ENCODE data around the gene KCTD1. TPM values are rescaled to one million over a fixed set of nuclear protein-coding genes. Genes with fewer than 3 reads are reported as not detected.

KCTD1 gene
- polyA plus RNA-seq, 1 donor from 2014 or later: 32.0 TPM

DNA sequence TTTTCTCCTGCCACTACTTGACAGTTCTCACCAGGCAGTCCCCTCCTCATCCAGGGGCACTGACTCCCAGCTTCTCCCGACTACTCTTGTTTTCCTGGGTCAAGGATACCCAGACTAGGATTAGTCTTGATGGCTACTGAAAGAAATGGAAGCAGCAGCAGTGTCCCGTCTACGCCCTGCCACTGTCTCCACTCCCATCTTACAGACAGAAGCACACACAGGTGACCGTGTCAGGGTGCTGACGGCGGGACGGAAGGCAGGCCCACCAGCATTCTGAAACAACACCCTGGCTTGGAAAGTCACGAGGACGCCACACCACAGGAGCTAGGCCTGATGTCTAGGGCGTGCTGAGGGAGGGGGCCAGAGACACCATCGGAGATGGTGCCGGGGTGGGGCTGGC, 82.9 kb downstream of the KCTD1 start:
- no peak overlapping the region for H3K4me3 ChIP-seq (ENCODE audit: low read length)
- no peaks in the 10 kb centered on the region for H3F3A ChIP-seq (ENCODE audit: insufficient read depth, low read length, poor library complexity, severe bottlenecking)
- H3K9me2 ChIP-seq (ENCODE audit: insufficient read depth, low read length): no peaks in the 10 kb centered on the region
- H3K27ac ChIP-seq (ENCODE audit: low read length): no peak overlapping the region
- TF ChIP-seq, protein P1, sequence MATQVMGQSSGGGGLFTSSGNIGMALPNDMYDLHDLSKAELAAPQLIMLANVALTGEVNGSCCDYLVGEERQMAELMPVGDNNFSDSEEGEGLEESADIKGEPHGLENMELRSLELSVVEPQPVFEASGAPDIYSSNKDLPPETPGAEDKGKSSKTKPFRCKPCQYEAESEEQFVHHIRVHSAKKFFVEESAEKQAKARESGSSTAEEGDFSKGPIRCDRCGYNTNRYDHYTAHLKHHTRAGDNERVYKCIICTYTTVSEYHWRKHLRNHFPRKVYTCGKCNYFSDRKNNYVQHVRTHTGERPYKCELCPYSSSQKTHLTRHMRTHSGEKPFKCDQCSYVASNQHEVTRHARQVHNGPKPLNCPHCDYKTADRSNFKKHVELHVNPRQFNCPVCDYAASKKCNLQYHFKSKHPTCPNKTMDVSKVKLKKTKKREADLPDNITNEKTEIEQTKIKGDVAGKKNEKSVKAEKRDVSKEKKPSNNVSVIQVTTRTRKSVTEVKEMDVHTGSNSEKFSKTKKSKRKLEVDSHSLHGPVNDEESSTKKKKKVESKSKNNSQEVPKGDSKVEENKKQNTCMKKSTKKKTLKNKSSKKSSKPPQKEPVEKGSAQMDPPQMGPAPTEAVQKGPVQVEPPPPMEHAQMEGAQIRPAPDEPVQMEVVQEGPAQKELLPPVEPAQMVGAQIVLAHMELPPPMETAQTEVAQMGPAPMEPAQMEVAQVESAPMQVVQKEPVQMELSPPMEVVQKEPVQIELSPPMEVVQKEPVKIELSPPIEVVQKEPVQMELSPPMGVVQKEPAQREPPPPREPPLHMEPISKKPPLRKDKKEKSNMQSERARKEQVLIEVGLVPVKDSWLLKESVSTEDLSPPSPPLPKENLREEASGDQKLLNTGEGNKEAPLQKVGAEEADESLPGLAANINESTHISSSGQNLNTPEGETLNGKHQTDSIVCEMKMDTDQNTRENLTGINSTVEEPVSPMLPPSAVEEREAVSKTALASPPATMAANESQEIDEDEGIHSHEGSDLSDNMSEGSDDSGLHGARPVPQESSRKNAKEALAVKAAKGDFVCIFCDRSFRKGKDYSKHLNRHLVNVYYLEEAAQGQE (IDR thresholded peaks at IDR 0.05; ENCODE audit: borderline replicate concordance): no peak
- TF ChIP-seq SMC3 (conservative IDR thresholded peaks at IDR 0.05; ENCODE audit: poor library complexity) (no peak), EP300 (conservative IDR thresholded peaks at IDR 0.05; ENCODE audit: poor library complexity, severe bottlenecking) (no peak), EZH2 (IDR thresholded peaks at IDR 0.05; ENCODE audit: borderline replicate concordance, insufficient read depth, low read length, poor library complexity, severe bottlenecking) (no peak), RAD21 (conservative IDR thresholded peaks at IDR 0.05) (no peak), MXI1 (conservative IDR thresholded peaks at IDR 0.05; ENCODE audit: poor library complexity, severe bottlenecking) (no peak), POLR2AphosphoS5 (IDR thresholded peaks at IDR 0.05) (no peak), TAF1 (IDR thresholded peaks at IDR 0.05; ENCODE audit: low read depth) (no peak)
- TF ChIP-seq, protein P2, sequence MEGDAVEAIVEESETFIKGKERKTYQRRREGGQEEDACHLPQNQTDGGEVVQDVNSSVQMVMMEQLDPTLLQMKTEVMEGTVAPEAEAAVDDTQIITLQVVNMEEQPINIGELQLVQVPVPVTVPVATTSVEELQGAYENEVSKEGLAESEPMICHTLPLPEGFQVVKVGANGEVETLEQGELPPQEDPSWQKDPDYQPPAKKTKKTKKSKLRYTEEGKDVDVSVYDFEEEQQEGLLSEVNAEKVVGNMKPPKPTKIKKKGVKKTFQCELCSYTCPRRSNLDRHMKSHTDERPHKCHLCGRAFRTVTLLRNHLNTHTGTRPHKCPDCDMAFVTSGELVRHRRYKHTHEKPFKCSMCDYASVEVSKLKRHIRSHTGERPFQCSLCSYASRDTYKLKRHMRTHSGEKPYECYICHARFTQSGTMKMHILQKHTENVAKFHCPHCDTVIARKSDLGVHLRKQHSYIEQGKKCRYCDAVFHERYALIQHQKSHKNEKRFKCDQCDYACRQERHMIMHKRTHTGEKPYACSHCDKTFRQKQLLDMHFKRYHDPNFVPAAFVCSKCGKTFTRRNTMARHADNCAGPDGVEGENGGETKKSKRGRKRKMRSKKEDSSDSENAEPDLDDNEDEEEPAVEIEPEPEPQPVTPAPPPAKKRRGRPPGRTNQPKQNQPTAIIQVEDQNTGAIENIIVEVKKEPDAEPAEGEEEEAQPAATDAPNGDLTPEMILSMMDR (IDR thresholded peaks at IDR 0.05; ENCODE audit: poor library complexity, severe bottlenecking): no peak
- no peaks in the 10 kb centered on the region for H3K79me2 ChIP-seq (replicated peaks; ENCODE audit: insufficient read depth, low read length)
- H3K9ac ChIP-seq (ENCODE audit: low read length): no peak overlapping the region
- H4K20me1 ChIP-seq (ENCODE audit: insufficient read depth): no peaks in the 10 kb centered on the region
- no peak overlapping the region for H3K4me2 ChIP-seq (ENCODE audit: low read length)
- H2AFZ ChIP-seq (ENCODE audit: low read depth, low read length): no peak overlapping the region
- H3K27me3 ChIP-seq (ENCODE audit: insufficient read depth, low read depth, low read length): no peaks in the 10 kb centered on the region
- H3K36me3 ChIP-seq (ENCODE audit: insufficient read depth, low read length): peaks cover 5% of the 10 kb centered on the region
- H3K9me3 ChIP-seq (ENCODE audit: low read length): no peaks in the 10 kb centered on the region

DNA sequence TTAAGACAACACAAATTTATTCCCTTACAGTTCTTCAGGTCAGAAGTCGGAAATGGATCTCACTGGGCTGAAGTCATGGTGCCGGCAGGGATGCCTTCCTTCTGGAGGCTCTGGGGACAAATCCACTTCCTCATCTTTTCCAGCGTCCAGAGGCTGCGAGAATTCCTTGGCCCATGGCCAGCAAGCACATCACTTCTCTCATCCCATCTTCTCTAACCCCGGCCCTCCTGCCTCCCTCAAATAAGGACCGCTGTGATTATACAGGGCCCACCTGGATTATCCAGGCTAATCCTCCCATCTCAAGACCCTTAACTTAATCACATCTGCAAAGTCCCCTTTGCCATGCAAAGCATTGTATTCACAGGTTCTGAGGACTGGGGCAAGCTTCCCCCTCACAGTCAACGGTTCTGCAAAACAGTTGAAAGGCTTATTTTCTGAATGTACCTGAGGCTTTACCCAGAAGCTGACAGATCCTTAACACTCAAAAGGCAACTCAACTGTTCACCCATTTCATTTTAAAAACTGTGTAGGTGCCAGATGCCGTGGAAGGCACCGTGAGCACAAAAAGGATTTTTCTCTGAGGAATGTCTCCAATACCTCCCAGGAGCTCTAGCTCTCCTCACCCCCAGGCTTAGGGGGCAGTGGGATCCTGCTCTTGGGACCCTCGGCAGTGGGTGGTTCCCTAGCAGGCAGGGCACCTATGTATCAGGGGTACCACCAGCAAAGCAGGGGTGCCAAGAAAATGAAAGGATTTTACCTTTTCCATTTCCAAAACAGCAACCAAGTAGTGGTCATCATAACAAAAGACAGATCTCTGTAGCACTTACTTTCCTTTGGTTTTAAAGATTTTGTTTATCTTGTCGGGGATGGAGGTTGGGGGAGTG, 84.0 kb downstream of the KCTD1 start:
- TF ChIP-seq, protein P1 (IDR thresholded peaks at IDR 0.05; ENCODE audit: borderline replicate concordance): no peak
- no peak for TF ChIP-seq POLR2AphosphoS5 (IDR thresholded peaks at IDR 0.05)
- no peaks in the 10 kb centered on the region for H3K27me3 ChIP-seq (ENCODE audit: insufficient read depth, low read depth, low read length)
- no peak overlapping the region for H2AFZ ChIP-seq (ENCODE audit: low read depth, low read length)
- no peaks in the 10 kb centered on the region for H3F3A ChIP-seq (ENCODE audit: insufficient read depth, low read length, poor library complexity, severe bottlenecking)
- no peaks in the 10 kb centered on the region for H3K9me3 ChIP-seq (ENCODE audit: low read length)
- H3K9ac ChIP-seq (ENCODE audit: low read length): no peak overlapping the region
- H3K36me3 ChIP-seq (ENCODE audit: insufficient read depth, low read length): peaks cover 5% of the 10 kb centered on the region
- no peak overlapping the region for H3K4me3 ChIP-seq (ENCODE audit: low read length)
- H3K27ac ChIP-seq (ENCODE audit: low read length): no peak overlapping the region
- H3K9me2 ChIP-seq (ENCODE audit: insufficient read depth, low read length): no peaks in the 10 kb centered on the region
- no peak overlapping the region for H3K4me2 ChIP-seq (ENCODE audit: low read length)
- no peaks in the 10 kb centered on the region for H3K79me2 ChIP-seq (replicated peaks; ENCODE audit: insufficient read depth, low read length)
- no peaks in the 10 kb centered on the region for H4K20me1 ChIP-seq (ENCODE audit: insufficient read depth)
